IPS-20b (cell line): Measurements from ENCODE around the gene UBXN11.
A peak's percentile ranks its signal among the peaks of the same experiment; 100 is the strongest.
"Not testable (repeated sequence)": the region's sequence is repeated elsewhere in the genome, so short reads cannot be mapped to it uniquely, and the experiment has no call there.

Source experiments
- H3K27ac ChIP-seq: one replicate; pipeline ENCODE4 v1.5.1; 2013; ENCODE audit warnings: low read length
- H3K27me3 ChIP-seq: 2 replicates; pipeline ENCODE4 v1.6.1; 2013; ENCODE audit warnings: mild to moderate bottlenecking, low read length, inconsistent platforms; ENCODE audit not compliant: insufficient read depth
- H3K36me3 ChIP-seq: 2 replicates; pipeline ENCODE4 v1.6.1; 2013; ENCODE audit warnings: low read depth, mild to moderate bottlenecking, inconsistent platforms, low read length, moderate library complexity; ENCODE audit not compliant: insufficient read depth
- H3K4me1 ChIP-seq: 2 replicates; pipeline ENCODE4 v1.6.1; 2013; ENCODE audit warnings: mild to moderate bottlenecking, control low read depth, inconsistent platforms, low read length, moderate library complexity; ENCODE audit not compliant: insufficient read depth
- H3K4me3 ChIP-seq: 2 replicates; pipeline ENCODE4 v1.5.1; 2013; ENCODE audit warnings: mild to moderate bottlenecking, low read length, inconsistent platforms
- H3K9ac ChIP-seq: 2 replicates; pipeline ENCODE4 v1.6.1; 2013; ENCODE audit warnings: low read depth, mild to moderate bottlenecking, inconsistent platforms, low read length, moderate library complexity
- H3K9me3 ChIP-seq: 2 replicates; pipeline ENCODE4 v1.6.1; 2013; ENCODE audit warnings: mild to moderate bottlenecking, low read depth, low read length, inconsistent platforms; ENCODE audit not compliant: insufficient read depth

Gene UBXN11

GRCh38 chr1:26333312-26333711, 26.9 kb upstream of the UBXN11 start:
- H3K27me3 ChIP-seq: not testable (repeated sequence)

DNA sequence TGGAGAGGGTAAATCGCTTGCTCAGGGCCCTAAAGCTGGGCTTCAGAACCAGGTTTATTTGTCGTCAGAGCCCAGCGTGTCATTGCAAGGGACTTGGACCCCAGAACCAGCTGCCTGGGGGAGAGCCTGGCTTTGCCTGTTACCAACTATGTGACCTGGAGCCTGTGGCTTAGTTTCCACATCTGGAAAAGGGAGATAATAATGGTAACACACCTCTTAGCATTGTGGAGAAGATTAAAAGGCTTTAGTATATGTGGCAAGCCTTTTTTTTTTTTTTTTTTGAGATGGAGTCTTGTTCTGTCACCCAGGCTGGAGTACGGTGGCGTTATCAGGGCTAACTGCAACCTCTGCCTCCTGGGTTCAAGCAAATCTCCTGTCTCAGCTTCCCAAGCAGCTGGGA, 23.8 kb upstream of the UBXN11 start:
- H3K27me3 ChIP-seq: no peaks in the 10 kb centered on the region
- peaks cover 24% of the 10 kb centered on the region for H3K36me3 ChIP-seq
- no peaks in the 10 kb centered on the region for H3K9me3 ChIP-seq
- H3K4me1 ChIP-seq: no peaks in the 10 kb centered on the region; the same call in 1 of the 2 replicates
- no peak overlapping the region for H3K27ac ChIP-seq
- no peak overlapping the region for H3K4me3 ChIP-seq
- H3K9ac ChIP-seq: no peak overlapping the region

More at GRCh38 chr1:26333312-26333711, 26.9 kb upstream of the UBXN11 start:
- H3K9ac ChIP-seq, H3K9me3 ChIP-seq, H3K4me1 ChIP-seq, H3K4me3 ChIP-seq, H3K27ac ChIP-seq: not testable (repeated sequence)
- H3K36me3 ChIP-seq: peaks cover 14% of the 10 kb centered on the region; the same call in 1 of the 2 replicates

GRCh38 chr1:26329380-26329779, 22.9 kb upstream of the UBXN11 start:
- H3K9ac ChIP-seq, H3K4me1 ChIP-seq, H3K4me3 ChIP-seq, H3K27me3 ChIP-seq, H3K9me3 ChIP-seq, H3K27ac ChIP-seq: not testable (repeated sequence)
- peaks cover 32% of the 10 kb centered on the region for H3K36me3 ChIP-seq

DNA sequence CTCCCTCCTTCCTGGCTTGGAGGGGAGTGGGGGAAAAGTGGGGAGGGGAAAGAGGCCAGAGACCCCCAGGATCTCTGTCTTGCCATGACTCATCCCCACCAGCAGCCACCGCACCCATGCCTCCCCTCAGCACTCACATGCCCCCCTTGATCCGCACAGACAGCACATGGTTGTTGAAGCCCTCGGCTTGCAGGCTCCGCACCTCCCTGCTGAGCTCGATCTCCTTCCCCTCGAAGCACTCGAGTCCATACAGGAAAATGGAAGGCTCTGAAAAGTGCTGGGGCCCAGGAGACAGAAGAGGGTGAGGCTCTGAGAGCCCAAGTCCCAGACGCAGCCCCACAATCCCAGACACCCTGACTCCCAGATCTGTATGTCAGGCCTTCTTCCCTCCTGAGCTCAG, 22.2 kb upstream of the UBXN11 start:
- Histone ChIP-seq H3K9me3 (no peaks in the 10 kb centered on the region), H3K9ac (no peak overlapping the region), H3K27me3 (no peaks in the 10 kb centered on the region), H3K36me3 (peaks cover 39% of the 10 kb centered on the region), H3K4me1 (no peaks in the 10 kb centered on the region), H3K4me3 (no peak overlapping the region), H3K27ac (no peak overlapping the region)

DNA sequence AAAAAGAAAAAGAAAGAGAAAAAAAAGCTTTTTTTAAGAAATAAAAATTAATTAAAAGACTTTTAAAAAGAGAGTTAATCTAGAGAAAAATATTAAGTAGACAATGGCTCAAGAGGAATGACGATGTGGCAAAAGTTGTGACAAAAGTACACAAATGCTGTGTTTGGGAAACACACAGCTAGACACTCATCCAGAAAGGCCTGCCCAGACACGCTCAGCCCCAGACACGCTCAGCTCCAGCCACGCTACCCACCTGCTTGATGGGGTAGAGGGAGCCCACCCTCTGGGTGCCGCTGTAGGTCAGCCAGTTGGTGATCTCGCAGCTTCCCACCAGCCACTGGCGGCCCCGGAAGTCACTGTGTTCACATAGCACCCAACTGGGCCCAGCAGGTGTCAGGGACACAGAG, 21.5 kb upstream of the UBXN11 start:
- Histone ChIP-seq H3K9ac (no peak overlapping the region), H3K4me3 (no peak overlapping the region), H3K36me3 (peaks cover 46% of the 10 kb centered on the region), H3K9me3 (no peaks in the 10 kb centered on the region), H3K27ac (no peak overlapping the region), H3K4me1 (no peaks in the 10 kb centered on the region), H3K27me3 (no peaks in the 10 kb centered on the region)

GRCh38 chr1:26324550-26324949, 18.1 kb upstream of the UBXN11 start:
- Histone ChIP-seq H3K9me3 (no peaks in the 10 kb centered on the region), H3K9ac (no peak overlapping the region), H3K27me3 (no peaks in the 10 kb centered on the region), H3K27ac (no peak overlapping the region), H3K4me3 (no peak overlapping the region), H3K4me1 (no peaks in the 10 kb centered on the region), H3K36me3 (peaks cover 49% of the 10 kb centered on the region)

GRCh38 chr1:26323382-26323781, 16.9 kb upstream of the UBXN11 start:
- Histone ChIP-seq H3K27ac (no peak overlapping the region), H3K4me3 (no peak overlapping the region), H3K9ac (no peak overlapping the region), H3K36me3 (peaks cover 49% of the 10 kb centered on the region), H3K27me3 (no peaks in the 10 kb centered on the region), H3K9me3 (no peaks in the 10 kb centered on the region), H3K4me1 (no peaks in the 10 kb centered on the region)

DNA sequence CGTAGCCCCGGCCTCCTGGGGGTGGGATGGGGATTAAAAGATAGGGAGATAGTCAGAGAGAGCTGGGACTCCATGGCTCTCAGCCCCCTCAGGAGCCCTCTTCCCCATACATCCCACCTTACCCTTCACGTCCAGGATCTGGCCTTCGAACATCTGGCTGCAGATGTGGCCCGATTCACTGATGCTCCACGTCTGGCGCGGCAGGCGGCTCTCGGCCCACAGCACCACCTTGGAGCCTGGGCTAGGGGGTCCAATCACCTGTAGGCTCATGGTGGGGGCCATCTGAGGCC, 15.6 kb upstream of the UBXN11 start:
- Histone ChIP-seq H3K4me3 (no peak overlapping the region), H3K27me3 (no peaks in the 10 kb centered on the region), H3K9ac (no peak overlapping the region), H3K36me3 (peaks cover 45% of the 10 kb centered on the region), H3K9me3 (no peaks in the 10 kb centered on the region), H3K27ac (no peak overlapping the region), H3K4me1 (peaks cover 10% of the 10 kb centered on the region)

DNA sequence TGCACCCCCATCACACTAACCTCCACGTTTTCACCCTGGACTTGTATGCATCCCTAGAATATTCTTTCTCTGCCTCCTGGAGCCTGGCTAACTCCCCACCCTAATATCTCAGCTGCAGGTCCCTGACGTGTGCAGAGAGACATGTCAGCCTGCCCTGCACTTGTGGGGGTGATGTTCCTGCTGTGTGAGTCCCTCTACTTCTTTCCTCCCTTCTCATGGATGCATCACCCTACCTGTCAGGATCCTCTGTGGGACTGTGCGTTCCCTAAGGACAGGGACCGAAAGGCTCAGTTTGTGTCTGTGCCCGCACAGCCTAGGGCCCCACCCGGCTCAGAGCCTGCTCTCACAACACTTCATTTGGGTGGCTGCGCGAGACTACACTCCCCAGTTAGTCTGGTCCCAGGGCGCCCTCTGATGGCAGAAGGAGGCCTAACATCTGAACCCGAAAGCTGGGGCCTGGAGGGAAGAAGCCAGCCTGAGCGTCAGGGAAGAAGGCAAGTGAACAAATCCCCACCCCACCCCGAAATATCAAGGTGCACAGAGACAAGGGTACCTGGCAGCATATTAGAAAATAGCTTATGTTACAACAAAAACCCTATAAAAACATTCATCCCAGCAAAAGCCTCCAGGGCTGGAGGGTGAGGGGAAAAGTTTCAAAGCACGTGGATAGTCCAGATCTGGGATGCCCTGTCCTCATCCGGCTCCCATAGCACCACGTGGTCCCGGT, 15.0 kb upstream of the UBXN11 start:
- peaks cover 45% of the 10 kb centered on the region for H3K36me3 ChIP-seq
- H3K9me3 ChIP-seq: no peaks in the 10 kb centered on the region
- H3K27ac ChIP-seq: no peak overlapping the region
- no peak overlapping the region for H3K4me3 ChIP-seq
- H3K4me1 ChIP-seq: peaks cover 10% of the 10 kb centered on the region
- no peaks in the 10 kb centered on the region for H3K27me3 ChIP-seq
- H3K9ac ChIP-seq: peak overlapping the region; percentile 58; the same call in 1 of the 2 replicates

- Histone ChIP-seq H3K4me1 (peaks cover 10% of the 10 kb centered on the region), H3K9me3 (no peaks in the 10 kb centered on the region), H3K27me3 (no peaks in the 10 kb centered on the region), H3K27ac (no peak overlapping the region), H3K4me3 (no peak overlapping the region), H3K9ac (no peak overlapping the region; the same call in 1 of the 2 replicates), H3K36me3 (peaks cover 44% of the 10 kb centered on the region)
Measured at GRCh38 chr1:26320896-26321295, 14.5 kb upstream of the UBXN11 start.

DNA sequence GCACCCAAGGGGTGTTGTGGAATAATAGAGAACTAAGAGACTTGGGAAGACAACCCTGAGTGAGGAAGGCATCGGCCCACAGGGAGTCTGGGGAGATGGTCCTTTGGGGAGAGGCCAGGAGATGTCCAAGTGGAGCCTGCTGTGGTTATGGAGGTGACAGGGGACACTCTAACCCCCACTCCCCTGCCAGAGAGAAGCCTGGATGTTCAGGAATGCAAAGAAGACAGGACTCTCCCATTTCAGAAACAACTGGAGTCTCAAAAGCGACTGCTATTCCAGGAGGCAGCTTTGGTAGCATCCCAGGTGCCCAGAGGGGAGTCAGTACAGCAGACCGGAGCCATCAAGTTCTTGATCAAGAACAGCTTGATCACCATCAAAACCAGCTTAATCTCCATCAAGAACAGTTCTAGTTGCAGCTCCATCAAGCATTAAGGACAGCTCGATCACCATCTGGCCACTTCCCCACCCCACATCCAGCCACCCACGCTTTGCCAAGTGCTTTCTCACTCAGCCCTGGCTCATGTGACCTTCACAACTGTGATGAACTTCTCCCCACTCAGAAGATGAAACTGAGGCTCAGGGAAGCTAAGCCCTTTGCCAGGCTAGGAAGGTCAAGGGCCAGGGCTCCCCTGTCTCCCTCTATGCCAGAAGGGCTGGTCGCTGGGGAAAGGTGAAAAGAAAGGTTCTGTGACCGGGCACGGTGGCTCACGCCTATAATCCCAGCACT, 12.1 kb upstream of the UBXN11 start:
- 0 out of 2 replicates have a peak overlapping the region, but pooled peaks have one; percentile 29 for H3K9ac ChIP-seq
- H3K27me3 ChIP-seq: no peaks in the 10 kb centered on the region
- H3K4me1 ChIP-seq: peaks cover 13% of the 10 kb centered on the region
- no peak overlapping the region for H3K4me3 ChIP-seq
- peaks cover 23% of the 10 kb centered on the region for H3K36me3 ChIP-seq
- H3K9me3 ChIP-seq: no peaks in the 10 kb centered on the region
- H3K27ac ChIP-seq: no peak overlapping the region
